Middle frontal gyrus (tissue), 1 donor: ENCODE results near the gene GALNT14.

Experiments used
- DNase-seq: peaks from one replicate; pipeline ENCODE4 v3.0.0-alpha.2; 2015; ENCODE audit warnings: low spot score; ENCODE audit errors: extremely low spot score

Gene GALNT14

GRCh38 chr2:31013301-31013700 is 124.9 kb downstream of the GALNT14 start:
- DNase-seq, result no peak

GRCh38 chr2:31012406-31012805 is 125.8 kb downstream of the GALNT14 start:
- DNase-seq, result no peak

DNA sequence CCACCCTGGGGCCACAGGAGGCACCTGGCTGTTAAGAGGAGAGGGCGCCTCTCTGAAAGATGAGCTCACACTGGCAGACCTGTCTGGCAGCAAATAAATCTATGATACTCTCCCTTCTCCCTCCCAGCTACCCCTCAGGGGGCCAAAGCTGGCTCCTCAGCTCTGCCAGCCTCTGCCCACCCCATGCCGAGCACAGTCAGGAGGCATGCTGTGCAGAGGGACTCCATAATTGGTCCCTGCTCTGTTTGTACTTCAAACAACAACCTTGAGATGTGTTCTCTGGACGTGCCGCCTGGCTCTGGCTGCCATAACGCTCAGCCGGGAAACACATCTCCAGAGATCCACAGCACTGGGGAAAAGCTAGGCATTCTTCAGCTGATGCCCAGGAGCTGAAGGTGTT is 126.7 kb downstream of the GALNT14 start:
- DNase-seq, result no peak

DNA sequence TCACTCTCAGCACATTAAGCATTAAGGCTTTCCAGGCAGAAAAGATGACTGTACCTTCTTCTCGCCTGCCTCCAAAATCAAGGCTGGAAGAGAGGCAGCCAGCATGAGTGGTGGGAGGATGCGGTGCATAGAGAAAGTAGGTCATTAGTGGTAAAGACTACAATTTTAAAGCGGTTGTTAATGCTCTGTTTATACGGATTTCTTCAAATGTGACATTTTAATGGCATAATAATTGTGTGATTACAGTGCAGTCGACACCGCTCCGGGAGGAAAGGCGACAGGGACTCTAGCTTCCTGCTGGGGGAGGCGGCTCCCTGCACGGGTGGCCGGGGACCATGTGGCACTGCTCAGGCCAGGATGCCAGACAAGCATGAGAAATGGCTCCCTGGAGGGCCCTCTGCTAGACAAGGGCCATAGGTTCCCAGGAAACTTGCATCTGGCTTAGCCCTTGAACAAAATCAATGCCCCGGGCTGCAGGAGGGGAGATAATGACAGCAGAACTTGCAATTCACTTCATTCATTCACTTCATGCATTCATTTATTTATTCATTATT is 129.6 kb downstream of the GALNT14 start:
- DNase-seq, result no peak

GRCh38 chr2:31004257-31004656 is 134.0 kb downstream of the GALNT14 start:
- no peak for DNase-seq

DNA sequence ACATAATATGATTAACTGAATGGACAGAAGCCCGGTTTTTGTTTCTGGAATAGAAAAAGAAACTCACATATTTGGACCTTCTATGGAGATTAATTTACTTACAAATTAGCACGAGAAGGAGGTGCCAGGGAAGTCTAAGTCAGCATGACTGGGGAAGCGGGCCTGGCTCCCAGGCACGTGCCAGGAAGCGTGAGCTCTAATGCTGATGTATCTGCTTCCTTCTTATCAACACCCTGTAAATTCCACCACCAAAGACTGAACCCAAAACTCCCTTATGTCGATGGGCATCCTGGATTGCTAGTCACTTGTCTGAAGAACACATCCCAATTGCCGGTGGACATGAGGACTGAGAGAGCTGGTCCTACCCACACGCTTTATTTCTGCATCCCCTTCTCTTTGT is 134.5 kb downstream of the GALNT14 start:
- no peak for DNase-seq

DNA sequence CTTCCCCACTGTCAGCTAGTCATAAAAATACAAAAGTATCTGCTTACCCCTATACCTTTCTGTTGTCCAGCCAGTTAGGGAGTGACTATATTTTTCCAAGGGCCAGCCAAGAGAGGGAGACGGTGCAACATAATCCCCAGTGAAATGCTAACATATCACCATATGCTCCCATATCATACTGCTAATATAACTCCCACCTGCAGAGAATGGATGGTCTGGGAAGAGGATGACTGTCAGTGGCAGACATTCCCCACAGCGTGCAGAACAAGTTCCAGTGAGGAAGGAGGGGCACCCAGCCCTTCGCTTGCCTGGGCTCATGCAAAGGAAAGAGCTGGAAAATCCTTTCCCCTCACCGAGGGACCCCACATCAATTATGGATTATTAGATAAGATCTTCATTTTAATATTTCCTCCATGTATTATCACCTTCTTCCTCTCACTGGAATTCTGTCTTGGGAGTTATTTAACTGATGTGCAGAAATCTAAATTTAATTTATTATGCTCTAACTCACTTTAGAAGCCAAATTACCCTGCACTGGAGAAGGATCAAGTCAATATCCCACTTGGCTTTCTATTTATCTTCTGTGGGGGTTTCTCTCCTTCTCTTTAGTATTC is 135.6 kb downstream of the GALNT14 start:
- DNase-seq, result no peak

DNA sequence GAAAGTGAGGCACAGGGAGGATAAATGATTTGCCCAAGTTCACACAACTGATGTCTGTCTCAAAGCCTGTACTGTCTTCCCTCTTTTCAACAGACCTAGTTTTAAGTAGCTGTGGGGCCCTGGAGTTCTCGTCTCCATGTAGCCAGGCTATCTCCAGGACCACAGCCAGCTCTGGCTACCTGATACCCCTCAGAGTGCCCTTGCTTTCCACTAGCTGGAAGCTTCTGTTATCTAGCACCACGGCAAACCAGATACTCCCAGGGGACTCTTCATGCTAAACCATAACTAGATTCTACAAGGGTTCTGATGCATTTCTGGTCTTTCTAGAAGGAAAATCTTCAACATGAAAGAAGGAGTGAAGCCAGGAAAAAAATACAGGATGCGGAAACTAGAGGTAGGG is 137.3 kb downstream of the GALNT14 start:
- no peak for DNase-seq

DNA sequence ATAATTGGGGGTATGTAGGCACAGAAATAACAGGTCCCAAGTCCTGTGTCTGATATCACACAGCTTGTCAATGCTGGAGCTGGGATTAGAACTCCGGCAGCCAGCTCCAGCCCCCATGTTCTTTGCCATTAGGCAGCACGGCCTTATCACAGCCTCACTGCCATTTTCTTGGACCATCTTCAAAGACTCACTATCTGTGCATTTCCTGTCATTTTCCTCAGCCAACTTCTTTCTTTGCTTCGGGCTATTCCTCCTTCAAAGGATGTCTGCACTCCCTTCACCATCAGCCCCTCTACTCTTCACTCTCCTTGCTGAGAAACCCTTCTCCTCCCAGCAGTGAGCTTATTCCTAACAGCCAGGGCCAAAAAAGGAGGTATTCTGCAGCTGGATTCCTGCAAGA is 139.6 kb downstream of the GALNT14 start:
- DNase-seq, result no peak

- DNase-seq, result no peak
These were observed 140.3 kb downstream of the GALNT14 start for GRCh38 chr2:30997979-30998378.

GRCh38 chr2:30994227-30995056 is 143.8 kb downstream of the GALNT14 start:
- DNase-seq, result no peak

DNA sequence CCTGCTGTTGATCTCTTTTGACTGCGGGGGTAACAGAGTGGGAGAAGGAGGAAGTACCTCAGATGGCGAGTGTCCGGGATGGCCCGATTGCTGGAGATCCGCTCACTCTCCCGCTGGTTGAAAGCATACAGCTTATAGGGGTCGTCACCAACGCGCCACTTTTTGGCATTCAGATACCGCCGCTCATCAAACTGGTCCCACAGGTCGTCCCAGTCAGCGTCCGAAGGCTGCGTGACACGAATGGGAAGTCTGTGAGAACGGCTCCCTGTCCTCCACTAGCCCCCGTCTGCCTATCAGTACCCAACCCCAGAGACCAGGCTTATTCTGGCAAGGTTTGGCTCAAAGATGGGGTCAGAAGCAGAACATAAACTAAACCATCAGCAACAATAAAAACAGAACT is 145.5 kb downstream of the GALNT14 start:
- DNase-seq, result no peak

DNA sequence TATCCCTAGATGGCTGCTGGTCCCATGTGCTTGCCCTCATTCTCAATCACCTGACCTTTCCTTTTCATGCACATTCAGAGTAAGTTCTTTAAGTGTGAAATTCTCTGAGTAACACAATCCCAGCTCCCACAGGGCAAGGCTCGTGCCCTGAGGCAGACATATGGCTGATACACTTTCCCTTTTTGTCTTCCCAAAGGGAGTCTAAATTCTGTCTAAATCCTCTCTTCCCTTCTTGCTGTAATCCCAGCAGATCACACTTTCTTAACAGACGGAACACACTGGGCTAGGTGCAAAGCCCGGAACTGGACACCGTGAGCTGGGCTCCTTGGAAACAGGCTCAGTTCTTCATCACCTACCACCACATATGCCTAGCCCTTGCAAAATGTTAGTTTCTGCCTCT is 147.6 kb downstream of the GALNT14 start:
- DNase-seq, result no peak

DNA sequence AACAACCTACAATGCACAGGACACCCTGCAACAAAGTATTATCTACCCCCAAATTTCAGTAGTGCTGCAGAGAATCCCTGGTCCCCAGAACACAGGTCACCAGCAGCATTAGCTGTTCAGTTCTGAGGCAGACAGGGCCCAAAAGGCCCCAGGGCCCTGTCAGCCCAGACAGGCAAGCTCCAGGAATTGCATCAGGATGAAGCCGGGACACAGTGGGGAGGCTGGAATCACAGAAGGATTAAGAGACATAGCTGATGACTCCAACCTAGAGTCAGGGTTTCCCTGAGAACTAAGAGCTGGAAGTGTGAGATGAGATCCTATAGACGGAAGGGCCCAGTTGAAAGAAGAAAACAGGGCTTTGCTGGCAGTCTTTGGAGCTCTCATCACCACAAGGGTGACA is 148.1 kb downstream of the GALNT14 start:
- no peak for DNase-seq

DNA sequence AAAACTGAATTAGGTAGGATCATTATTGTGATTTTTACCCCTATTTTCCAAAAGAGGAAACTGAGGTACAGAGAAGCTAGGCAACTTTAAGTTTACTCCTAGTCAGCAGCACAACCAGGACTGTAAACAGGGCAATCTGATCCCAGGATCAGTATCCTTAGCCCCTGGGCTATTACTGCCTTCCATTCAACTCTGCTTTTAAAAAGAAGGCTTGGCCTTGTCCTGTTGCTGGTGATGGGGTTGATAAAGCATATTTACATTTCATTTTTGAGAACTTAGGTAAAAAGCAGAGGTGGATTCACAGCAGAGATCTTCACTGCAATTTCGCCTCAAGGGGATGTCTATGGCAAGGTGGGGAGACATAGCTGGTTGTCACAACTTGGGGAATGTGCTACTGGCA is 148.5 kb downstream of the GALNT14 start:
- no peak for DNase-seq

DNA sequence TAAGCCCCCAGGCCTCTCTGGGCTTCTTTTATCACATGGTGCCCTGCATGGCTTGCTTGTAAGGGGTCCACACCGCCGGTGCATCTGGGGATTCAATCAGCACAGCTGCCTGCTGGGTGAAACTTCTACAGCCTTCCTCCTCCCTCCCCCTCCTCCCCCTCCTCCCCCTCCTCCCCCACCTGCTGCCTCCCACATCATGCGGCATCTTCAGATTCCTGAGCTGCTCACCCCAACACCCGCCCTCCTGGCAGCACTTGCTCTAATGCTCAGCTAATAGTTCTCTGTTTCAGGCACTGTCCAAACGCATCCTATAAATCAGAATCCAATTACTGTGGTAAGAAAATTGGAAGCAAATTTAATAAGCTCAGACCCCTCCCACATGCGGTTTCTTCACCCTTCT is 150.7 kb downstream of the GALNT14 start:
- DNase-seq, result no peak

- DNase-seq, result no peak
These were observed 152.0 kb downstream of the GALNT14 start for GRCh38 chr2:30986231-30986580.

DNA sequence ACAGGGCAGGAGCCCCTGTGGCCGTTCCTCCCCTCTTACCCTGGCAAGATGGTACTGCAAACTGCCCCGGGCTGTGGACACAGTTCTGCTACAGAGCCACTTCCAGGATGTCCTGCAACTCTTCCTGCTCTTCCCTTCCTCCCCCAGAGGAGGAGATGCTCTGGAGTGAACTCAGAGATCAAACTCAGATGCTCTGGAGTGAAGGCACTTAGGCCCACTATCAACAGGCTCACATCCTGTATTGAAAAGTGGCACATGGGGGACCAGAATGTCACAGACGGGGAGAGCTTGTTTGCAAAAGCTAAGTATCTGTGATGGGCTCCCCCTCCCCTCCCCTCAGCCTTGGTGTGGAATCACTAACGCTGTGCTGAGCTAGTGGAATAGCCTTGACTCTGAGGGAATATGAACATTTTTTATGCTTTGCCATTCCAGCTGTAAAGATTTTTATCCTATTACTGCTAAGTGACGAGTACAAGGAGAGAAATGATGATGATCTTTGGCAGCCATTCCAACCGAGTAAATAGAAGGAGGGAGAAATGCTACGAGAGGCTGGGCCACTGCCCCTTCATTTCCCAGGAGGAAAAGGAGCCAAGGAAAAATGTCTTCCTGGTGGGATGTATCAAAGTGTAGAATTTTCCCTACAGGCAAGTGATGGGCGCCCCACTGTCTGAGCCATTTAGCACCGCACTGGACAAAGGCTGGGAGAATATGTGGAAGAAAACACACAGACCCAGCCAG is 152.6 kb downstream of the GALNT14 start:
- DNase-seq, result no peak

DNA sequence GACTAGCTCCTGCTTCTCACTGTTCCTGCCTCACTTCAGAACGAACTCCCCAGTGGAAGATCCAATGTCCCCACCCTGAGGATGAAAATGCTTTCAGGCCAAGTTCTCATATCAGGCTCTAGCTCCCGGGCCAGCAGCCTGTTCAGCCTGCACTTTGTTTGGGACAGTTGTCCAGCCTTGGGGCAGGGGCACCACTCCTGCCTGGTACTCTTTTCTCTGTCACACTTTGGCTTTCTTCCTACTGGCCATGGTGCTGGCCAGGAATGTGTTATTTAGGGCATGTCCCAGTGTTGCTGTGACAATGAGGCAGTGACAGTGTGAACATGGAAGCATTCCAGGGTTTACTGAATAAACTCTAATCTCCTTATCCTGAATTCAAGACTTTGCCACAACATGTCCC is 154.1 kb downstream of the GALNT14 start:
- no peak for DNase-seq

DNA sequence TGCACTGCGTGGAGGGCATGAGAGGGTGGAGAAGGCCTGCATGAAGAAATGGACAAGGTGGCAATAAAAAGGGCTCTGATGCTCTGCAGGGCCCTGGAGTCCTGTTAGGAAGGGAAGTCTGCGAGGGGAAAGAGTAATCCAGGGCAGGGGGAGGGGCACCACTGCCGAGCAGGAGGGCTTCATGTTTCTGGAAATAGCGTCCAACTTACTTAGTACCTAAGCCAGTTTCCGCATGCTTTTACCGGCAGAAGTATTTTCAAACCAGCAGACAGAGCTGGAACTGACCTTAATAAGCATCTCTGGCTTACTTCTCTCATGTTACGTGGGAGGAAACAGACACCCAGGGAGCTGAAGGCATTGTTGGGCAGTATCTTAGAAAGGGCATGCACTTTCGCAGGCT is 156.7 kb downstream of the GALNT14 start:
- DNase-seq, result no peak

GRCh38 chr2:30981096-30981495 is 157.1 kb downstream of the GALNT14 start:
- DNase-seq, result no peak

DNA sequence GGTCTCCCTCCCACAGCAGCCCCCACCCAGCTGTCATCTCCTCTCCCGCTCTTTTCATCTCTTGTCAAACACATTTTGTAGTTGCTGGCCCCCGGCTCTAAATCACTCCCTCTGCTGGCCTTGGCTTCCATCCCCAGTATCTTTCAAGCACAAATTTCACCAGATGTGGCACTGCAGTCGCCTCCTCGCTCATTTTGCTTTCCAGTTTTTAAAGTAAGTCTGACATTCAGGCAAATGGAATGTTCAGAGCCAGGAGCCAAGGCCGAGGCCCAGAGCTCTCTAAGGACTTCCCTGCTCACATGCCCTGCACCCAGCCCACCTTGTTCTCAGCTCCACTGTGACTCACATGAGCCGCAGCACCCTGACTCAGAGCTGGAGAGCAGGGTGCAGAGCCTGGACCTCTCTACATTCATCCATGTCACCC is 158.4 kb downstream of the GALNT14 start:
- DNase-seq, result no peak
